AG08396 (cell line): ENCODE results near the gene NDUFA5.

Experiments
- DNase-seq: peaks from one replicate; pipeline ENCODE4 v3.0.0; 2012; ENCODE audit warnings: low spot score, mixed read lengths

Gene NDUFA5

GRCh38 chr7:123502201-123502600 is 55.4 kb downstream of the NDUFA5 start:
- no peak for DNase-seq

GRCh38 chr7:123500878-123501489 is 56.6 kb downstream of the NDUFA5 start:
- DNase-seq = no peak

GRCh38 chr7:123499211-123499970 is 58.2 kb downstream of the NDUFA5 start:
- DNase-seq = no peak

DNA sequence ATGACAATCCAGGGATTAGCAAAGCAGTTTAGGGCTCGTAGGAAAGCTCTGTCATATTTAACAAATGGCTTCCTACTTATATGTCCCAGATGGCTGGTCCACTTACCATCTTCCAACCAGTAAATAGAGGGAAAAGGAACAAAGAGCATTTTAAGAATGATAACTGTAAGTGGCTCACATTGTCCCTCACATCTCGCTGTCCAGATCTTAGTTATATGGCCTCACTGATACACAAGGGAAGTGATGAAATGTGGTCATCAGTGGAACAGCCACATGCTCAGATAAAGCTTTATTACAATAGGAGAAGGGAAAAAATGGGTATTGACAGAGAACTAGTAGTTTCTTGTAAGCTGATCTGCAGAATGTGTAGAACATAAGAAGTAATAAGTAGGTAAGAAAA is 59.0 kb downstream of the NDUFA5 start:
- DNase-seq = no peak

GRCh38 chr7:123498031-123498430 is 59.6 kb downstream of the NDUFA5 start:
- no peak for DNase-seq

DNA sequence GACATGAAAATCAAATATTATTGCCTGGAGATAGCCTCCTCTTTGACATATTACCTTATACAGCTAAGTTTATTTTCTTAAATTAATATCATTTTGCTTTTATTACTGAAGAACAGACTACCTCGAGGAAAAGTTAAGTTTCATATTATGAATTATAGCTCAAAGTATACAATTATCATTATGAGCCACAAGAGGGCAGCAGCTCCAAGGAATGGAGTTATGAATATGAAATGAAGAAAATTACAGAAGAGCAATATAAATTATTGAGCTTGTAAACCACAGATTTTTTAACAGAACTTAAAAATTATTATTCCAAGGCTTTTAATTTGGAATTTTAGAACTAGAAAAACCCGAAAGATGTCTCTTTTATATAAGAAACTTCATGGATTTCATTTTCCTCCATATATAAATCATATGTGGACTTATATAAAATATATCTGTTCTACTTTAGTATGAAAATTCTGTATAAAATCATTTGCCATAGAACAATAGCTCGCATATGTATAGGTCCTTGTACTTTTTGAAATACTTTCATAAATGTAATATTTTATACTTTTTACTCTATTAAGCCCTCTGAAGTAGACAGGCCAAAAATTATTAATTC is 63.3 kb downstream of the NDUFA5 start:
- peak; percentile 11 for DNase-seq

DNA sequence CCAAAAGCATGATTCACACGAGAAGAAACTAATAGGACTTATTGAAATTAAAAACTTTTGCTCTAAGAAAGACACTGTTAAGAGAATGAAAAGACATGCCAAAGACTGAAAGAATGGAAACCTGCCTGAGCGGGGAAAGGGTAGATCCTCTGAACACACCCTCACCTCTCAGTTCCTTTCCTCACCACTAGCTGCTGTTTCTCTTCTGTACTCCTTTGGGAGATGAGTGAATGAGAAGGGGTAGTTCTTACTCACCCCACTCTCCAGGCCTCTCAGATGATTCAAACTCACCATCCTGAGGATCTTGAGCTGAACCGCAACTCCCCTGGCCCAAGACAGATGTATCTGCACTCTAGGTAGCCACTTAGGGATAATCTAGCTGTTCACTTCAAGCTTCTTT is 65.1 kb downstream of the NDUFA5 start:
- DNase-seq = no peak
